Mucosa of descending colon (tissue), 3 donors: ENCODE results near the gene CARHSP1. TPM values are rescaled to one million over a fixed set of nuclear protein-coding genes. Genes with fewer than 3 reads are reported as not detected.
A peak's percentile ranks its signal among the peaks of the same experiment; 100 is the strongest.
"Not testable (repeated sequence)": the region's sequence is repeated elsewhere in the genome, so short reads cannot be mapped to it uniquely, and the experiment has no call there.

ENCODE experiments used
- ATAC-seq: fragments of 200-7000 bp; cut with Tn5 transposase; one replicate; pipeline ENCODE4 v1.9.1; 2020; ENCODE audit warnings: mild to moderate bottlenecking, moderate library complexity
- DNase-seq, 3 donors: peaks; one replicate each; pipeline ENCODE4 v3.0.0-alpha.2; 2020
- H3K36me3 ChIP-seq: fragments of 200-600 bp; one replicate; pipeline ENCODE4 v1.8.0; 2021; ENCODE audit warnings: low read depth, mild to moderate bottlenecking
- H3K4me1 ChIP-seq: fragments of 200-600 bp; one replicate; pipeline ENCODE4 v1.8.0; 2021; ENCODE audit warnings: low read depth, mild to moderate bottlenecking
- H3K4me3 ChIP-seq: fragments of 200-600 bp; one replicate; pipeline ENCODE4 v1.8.0; 2021; ENCODE audit warnings: mild to moderate bottlenecking
- H3K9me3 ChIP-seq: fragments of 200-600 bp; one replicate; pipeline ENCODE4 v1.8.0; 2021; ENCODE audit warnings: mild to moderate bottlenecking
- CTCF ChIP-seq: fragments of 200-600 bp; IDR thresholded peaks from one replicate; pipeline ENCODE4 v1.8.0; 2022; ENCODE audit warnings: antibody characterized with exemption, mild to moderate bottlenecking
- intact Hi-C, 2 donors: fragments of 100-400 bp; cut with DNase I in 1 of 2; cut with micrococcal nuclease in 1 of 2; formaldehyde crosslinking; loops; one replicate each; pipeline versions ENCODE4 v1.11.0 to v1.11.1; 2022; cut with DNase I, micrococcal nuclease
- total RNA-seq, 3 donors: library from RNA; stranded (reverse); fragmentation: NEBNext Ultra II Directional in 2 of 3; extraction: Animal tissue kit (Norgen Biotek cat#: 25700) in 2 of 3; gene quantifications; one replicate each; pipeline versions ENCODE4 v1.2.1 to v1.2.4, GENCODE V29; 2021 to 2023
- donor health status: DM: no; HTN: no; CAD: no; lungs with moderate emphysema.
- donor health status: DM: no; HTN: no; CAD: no.
- donor health status: DM: no; HTN: yes; CAD: no.

The CARHSP1 gene
- total RNA-seq, 3 donors from 2014 or later, result 42.7 to 69.4 (median 56.8) TPM

GRCh38 chr16:8872967-8873865 lies 4.4 kb upstream of the CARHSP1 start:
- intact Hi-C loops, result no loop called here
- no peak for ATAC-seq
- Histone ChIP-seq H3K4me1 (peaks cover 13% of the 10 kb centered on the region), H3K36me3 (no peaks in the 10 kb centered on the region), H3K4me3 (no peak overlapping the region), H3K9me3 (no peaks in the 10 kb centered on the region)
- no peak for DNase-seq
- TF ChIP-seq CTCF, result no peak

GRCh38 chr16:8872071-8872470 lies 3.3 kb upstream of the CARHSP1 start:
- Histone ChIP-seq H3K4me3 (no peak overlapping the region), H3K4me1 (peaks cover 18% of the 10 kb centered on the region), H3K36me3 (no peaks in the 10 kb centered on the region), H3K9me3 (no peaks in the 10 kb centered on the region)
- TF ChIP-seq CTCF, result no peak
- intact Hi-C loops, result no loop called here
- ATAC-seq, result no peak
- DNase-seq, result no peak

GRCh38 chr16:8869988-8870241 lies 1.1 kb upstream of the CARHSP1 start:
- DNase-seq, H3K4me3 ChIP-seq, H3K9me3 ChIP-seq, H3K36me3 ChIP-seq, intact Hi-C loops, ATAC-seq: not testable (repeated sequence)
- peaks cover 35% of the 10 kb centered on the region for H3K4me1 ChIP-seq

GRCh38 chr16:8869212-8869987 lies 594 bp upstream of the CARHSP1 start:
- H3K4me1 ChIP-seq, result peaks cover 40% of the 10 kb centered on the region
- no peak overlapping the region for H3K4me3 ChIP-seq
- intact Hi-C loops, result no loop called here
- peak in 2 of 3 donors; percentile 59 to 69 for DNase-seq
- H3K9me3 ChIP-seq, result no peaks in the 10 kb centered on the region
- TF ChIP-seq CTCF, result no peak
- no peaks in the 10 kb centered on the region for H3K36me3 ChIP-seq
- no peak for ATAC-seq

- no peaks in the 10 kb centered on the region for H3K36me3 ChIP-seq
- H3K4me1 ChIP-seq, result peaks cover 53% of the 10 kb centered on the region
- H3K9me3 ChIP-seq, result no peaks in the 10 kb centered on the region
- H3K4me3 ChIP-seq, result peak overlapping the region; percentile 36
- TF ChIP-seq CTCF, result no peak
- intact Hi-C loops, result no loop called here
- ATAC-seq (no peak), DNase-seq (peak in 1 of 3 donors; percentile 43)
Measured at GRCh38 chr16:8867932-8868415, 832 bp downstream of the CARHSP1 start.
